ENCODE data around the gene PXK. TPM values are rescaled to one million over a fixed set of nuclear protein-coding genes. Genes with fewer than 3 reads are reported as not detected.

PXK gene
- total RNA-seq: 40.1 and 52.6 TPM in 2 replicates

DNA sequence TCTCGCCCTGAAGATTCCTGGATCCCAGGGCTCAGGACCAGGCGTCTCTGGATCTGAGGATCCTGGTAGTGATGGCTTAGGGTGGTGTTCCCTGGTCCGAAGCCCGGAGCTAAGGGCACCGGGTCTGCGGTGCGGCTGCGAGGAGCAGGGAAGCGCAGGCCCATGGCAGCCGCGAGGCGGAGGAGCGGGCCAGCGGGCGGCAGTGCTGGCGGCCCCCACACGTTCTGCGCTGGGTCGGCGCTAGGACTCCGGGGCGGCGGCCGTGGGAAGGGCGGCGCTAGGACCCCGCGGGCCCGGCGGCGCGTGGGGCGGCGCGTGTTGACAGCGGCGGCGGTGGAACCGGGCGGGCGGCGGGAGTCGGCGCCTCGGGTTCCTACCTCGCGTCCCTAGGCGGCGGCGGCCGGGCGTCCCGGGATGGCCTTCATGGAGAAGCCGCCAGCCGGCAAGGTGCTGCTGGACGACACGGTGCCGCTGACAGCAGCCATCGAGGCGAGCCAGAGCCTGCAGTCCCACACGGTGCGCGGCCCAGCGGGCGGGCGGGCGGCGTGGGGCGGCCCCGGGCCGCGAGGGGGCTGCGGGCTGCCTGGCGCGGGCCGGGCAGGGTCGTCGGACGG, at the start of gene PXK:
TSS of gene PXK (plus strand) at position 318 of the 614 bp plus-strand sequence. CDS start at position 415, 97 bp downstream.

DNA sequence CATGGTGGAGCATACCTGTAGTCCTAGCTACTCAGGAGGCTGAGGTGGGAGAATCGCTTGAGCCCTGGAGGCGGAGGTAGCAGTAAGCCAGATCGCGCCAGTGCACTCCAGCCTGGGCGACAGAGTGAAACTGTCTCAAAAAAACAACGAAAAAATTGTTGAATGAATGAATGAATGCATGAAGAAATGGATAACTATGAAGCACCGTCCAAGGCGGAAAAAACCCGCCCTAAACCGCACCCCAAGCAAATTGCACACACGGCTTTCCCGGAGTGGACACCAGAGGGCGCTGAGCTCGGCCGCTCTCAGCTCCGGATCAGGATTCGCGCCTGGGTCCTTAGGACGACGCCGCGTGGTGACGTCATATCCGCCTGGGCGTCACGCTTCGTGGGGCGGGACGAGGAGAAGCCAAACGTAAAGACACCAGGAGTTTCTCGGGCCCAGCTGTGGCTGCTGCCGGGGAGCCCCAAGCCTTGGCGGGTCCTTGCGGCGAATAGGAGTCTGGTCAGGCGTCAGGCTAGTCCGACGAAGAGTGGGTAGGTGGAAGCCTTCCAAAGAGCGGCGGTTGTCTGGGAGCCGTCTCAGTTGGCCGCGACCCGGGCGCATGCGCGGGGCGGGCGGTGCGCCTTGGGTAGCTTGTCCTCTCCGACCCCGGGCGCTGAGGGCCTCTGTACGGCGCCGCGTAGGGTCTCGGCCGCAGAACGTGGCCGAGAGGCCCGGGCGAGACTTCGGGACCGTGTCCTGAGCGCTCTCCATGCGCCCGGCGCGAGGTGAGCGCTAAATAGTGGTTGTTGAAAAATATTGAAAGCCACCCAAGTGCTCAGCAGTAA, 26.6 kb upstream of the PXK start, which contains the start of the genes HTD2 and RPP14:
TSS of gene HTD2 (plus strand) at position 639 of the 830 bp plus-strand sequence. CDS start 11,094 bp downstream, outside the sequence.
TSS of gene RPP14 (plus strand) at position 364 of the 830 bp plus-strand sequence. CDS start 4,085 bp downstream, outside the sequence.

DNA sequence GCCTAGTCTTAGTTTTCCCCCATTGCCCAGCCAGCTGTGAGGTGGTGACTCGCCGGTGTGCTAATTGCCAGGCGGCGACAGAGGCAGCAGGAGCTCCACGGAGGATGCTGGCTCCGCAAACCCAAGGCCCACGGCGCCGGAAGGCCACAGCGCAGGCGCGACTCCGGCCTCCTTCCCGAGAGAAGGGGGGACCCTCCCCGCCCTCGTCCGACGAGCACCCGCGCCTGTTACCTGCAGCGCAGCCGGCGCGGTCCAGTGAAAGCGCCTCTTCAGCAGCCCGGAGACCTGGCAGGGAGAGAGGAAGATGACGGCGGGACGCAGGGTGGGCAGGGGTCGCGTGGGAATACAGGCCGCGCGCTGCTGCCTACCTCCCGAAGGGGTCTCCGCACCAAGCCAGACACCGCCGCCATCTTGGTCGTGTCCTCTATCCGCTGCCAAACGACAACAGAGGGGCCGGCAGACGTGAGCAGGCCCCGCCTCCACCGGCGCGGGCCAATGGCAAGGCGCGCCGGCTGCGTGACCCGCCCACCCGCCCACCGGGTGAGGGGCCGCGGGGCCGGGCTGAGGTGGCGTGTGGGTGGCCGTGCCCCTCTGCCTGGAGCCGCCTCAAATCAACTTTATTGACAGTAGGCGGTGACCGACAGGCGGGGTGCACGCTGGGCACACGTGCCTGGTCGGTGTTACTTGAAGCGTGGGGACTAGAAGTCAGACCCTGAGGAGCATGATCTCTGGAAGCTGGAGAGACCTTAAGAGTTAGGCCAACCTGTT, 100.9 kb downstream of the PXK start, which contains the start of gene PDHB:
TSS of gene PDHB (minus strand) at position 433 of the 768 bp plus-strand sequence. CDS start at position 410, 23 bp downstream.

Other genes with a start within 250 kb of the PXK start
- 0.18 TPM in 1 of 2 replicates, not detected in the other for gene DNASE1L3, start 121.9 kb upstream of the PXK start, total RNA-seq
- gene ABHD6, start 95.1 kb upstream of the PXK start, total RNA-seq: 5.5 and 8.8 TPM in 2 replicates
- gene RPP14, start 26.6 kb upstream of the PXK start, total RNA-seq: 9.1 and 12.2 TPM in 2 replicates
- 5.7 and 9.5 TPM in 2 replicates for gene HTD2, start 26.4 kb upstream of the PXK start, total RNA-seq
- 77.7 and 78.6 TPM in 2 replicates for gene PDHB, start 100.9 kb downstream of the PXK start, total RNA-seq
- 7.6 and 8.1 TPM in 2 replicates for gene KCTD6, start 159.2 kb downstream of the PXK start, total RNA-seq
- 23.3 and 25.8 TPM in 2 replicates for gene ACOX2, start 204.3 kb downstream of the PXK start, total RNA-seq
- gene FAM107A, start 244.5 kb downstream of the PXK start, total RNA-seq: under 0.01 TPM in 1 of 2 replicates, not detected in the other